ENCODE data around the gene MORN2. TPM values are rescaled to one million over a fixed set of nuclear protein-coding genes. Genes with fewer than 3 reads are reported as not detected.

Gene MORN2
- total and polyA plus RNA-seq, 9 of the 15 experiments (the other 6 are each of a cell fraction or from before 2014, with no cell fraction given): 10.4 to 39.5 (median 20.8) TPM

GRCh38 chr2:38889045-38889444 is 13.3 kb downstream of the MORN2 start:
- H3K4me1 ChIP-seq (replicated peaks in 1 of 2; ENCODE audit: control insufficient read depth in 2 of 2, insufficient read depth in 2 of 2, low read length in 2 of 2): no peaks in the 10 kb centered on the region; a peak in 1 of 5 replicates
- no peak overlapping the region for H3K4me2 ChIP-seq (ENCODE audit: insufficient read depth, low read length)
- no peak overlapping the region for H3K4me3 ChIP-seq
- FAIRE-seq (no peak), ATAC-seq (no peak), DNase-seq (ENCODE audit: extremely low read depth in 1 of 4, low spot score in 3 of 4) (no peak)
- in situ Hi-C loops (cut with MboI): no loop called here
- no peak overlapping the region for H2AFZ ChIP-seq (ENCODE audit: low read depth, low read length)
- peaks cover 3% of the 10 kb centered on the region in 2 experiments; a peak in 2 of 5 replicates for H3K27me3 ChIP-seq (ENCODE audit: control insufficient read depth in 2 of 2, insufficient read depth in 2 of 2, low read length in 2 of 2)
- TF ChIP-seq ZNF316 (IDR thresholded peaks at IDR 0.05) (peak; percentile 76), CBX5 (IDR thresholded peaks at IDR 0.05; ENCODE audit: borderline replicate concordance, low read depth) (no peak), SRSF3 (IDR thresholded peaks at IDR 0.05; ENCODE audit: insufficient read depth, low read length) (no peak), ZNF407 (IDR thresholded peaks at IDR 0.05; ENCODE audit: low read depth) (no peak), NR2C2 (CRISPR knock-in tag; IDR thresholded peaks at IDR 0.05) (no peak), NR2C2 (tag; IDR thresholded peaks at IDR 0.05) (no peak), HMGN3 (IDR thresholded peaks at IDR 0.05; ENCODE audit: borderline replicate concordance, extremely low read depth, insufficient read length, low read depth, low read length) (no peak), BACH1 (tag; IDR thresholded peaks at IDR 0.05) (no peak), ILF3 (IDR thresholded peaks at IDR 0.05; ENCODE audit: borderline replicate concordance) (no peak), LCOR (CRISPR knock-in tag; IDR thresholded peaks at IDR 0.05) (no peak), C11orf30 (IDR thresholded peaks at IDR 0.05; ENCODE audit: low read depth) (peak; percentile 48; the same call in 1 of the 2 replicates), ZNF143 (CRISPR knock-in tag; IDR thresholded peaks at IDR 0.05) (no peak)
- CTCF ChIA-PET (ENCODE audit: low intra/inter-chr PET ratio): no interaction called here
- no TSS peak for BruUV-seq (replicated peaks)
- POLR2A ChIA-PET: no interaction called here
- H3K9ac ChIP-seq (ENCODE audit: insufficient read depth in 1 of 2, low read depth in 2 of 2, low read length in 2 of 2): no peak overlapping the region
- intact Hi-C loops (cut with micrococcal nuclease): no loop called here
- no peaks in the 10 kb centered on the region for H3K9me3 ChIP-seq (replicated peaks; ENCODE audit: control insufficient read depth, insufficient read depth, low read depth, low read length)
- H4K20me1 ChIP-seq (replicated peaks; ENCODE audit: control insufficient read depth, insufficient read depth, low read length): no peaks in the 10 kb centered on the region
- no peaks in the 10 kb centered on the region for H3K79me2 ChIP-seq (ENCODE audit: control insufficient read depth, insufficient read depth, low read length)
- H3K36me3 ChIP-seq (ENCODE audit: control insufficient read depth, insufficient read depth, low read length): no peaks in the 10 kb centered on the region
- H3K27ac ChIP-seq (ENCODE audit: extremely low read depth, low read depth, low read length): no peak overlapping the region
- H3K9me1 ChIP-seq (ENCODE audit: control insufficient read depth, insufficient read depth, low read length): no peaks in the 10 kb centered on the region

All from K562 (cell line).